SK-N-SH treated with all-trans-retinoic acid at 6 μM for 48 hours (cell line): Measurements from ENCODE around the gene ZNF202.

ENCODE experiments used
- CSDC2 ChIP-seq: fragments of 250-450 bp; sonication (Bioruptor Pico); IDR thresholded peaks from 2 replicates; pipeline ENCODE4 v1.5.0; 2020; ENCODE audit warnings: mild to moderate bottlenecking, moderate library complexity
- PPARA ChIP-seq: fragments of 250-450 bp; sonication (Bioruptor Pico); IDR thresholded peaks from 2 replicates; pipeline ENCODE4 v1.5.0; 2020; ENCODE audit warnings: mild to moderate bottlenecking, borderline replicate concordance
- RARB ChIP-seq: fragments of 250-450 bp; sonication (Bioruptor Pico); IDR thresholded peaks from 2 replicates; pipeline ENCODE4 v1.8.0; 2021; ENCODE audit warnings: mild to moderate bottlenecking, moderate library complexity
- ZFP3 ChIP-seq: fragments of 250-450 bp; sonication (Bioruptor Pico); IDR thresholded peaks from 2 replicates; pipeline ENCODE4 v1.5.0; 2020; ENCODE audit warnings: mild to moderate bottlenecking, moderate library complexity
- ZFP30 ChIP-seq: fragments of 450-650 bp; formaldehyde crosslinking; IDR thresholded peaks from 2 replicates; pipeline ENCODE4 v1.5.0; 2022; ENCODE audit warnings: mild to moderate bottlenecking, moderate library complexity
- ZNF70 ChIP-seq: fragments of 450-650 bp; formaldehyde crosslinking; IDR thresholded peaks from 2 replicates; pipeline ENCODE4 v1.5.0; 2020; ENCODE audit warnings: mild to moderate bottlenecking, moderate library complexity

- TF ChIP-seq CSDC2 (CRISPR knock-in tag) (no peak), PPARA (no peak), RARB (CRISPR knock-in tag) (no peak), ZNF70 (CRISPR knock-in tag) (no peak), ZFP3 (no peak), ZFP30 (CRISPR knock-in tag) (no peak)
These were observed 19.4 kb upstream of the ZNF202 start for GRCh38 chr11:123760894-123761293.
